Aortic smooth muscle cell (primary cell): ENCODE data around the gene SRD5A3. TPM values are rescaled to one million over a fixed set of nuclear protein-coding genes. Genes with fewer than 3 reads are reported as not detected.

Experiments used
- total RNA-seq: library from RNA; depleted of rRNA; stranded (reverse); fragments of >200 nt; gene quantifications from 2 replicates; pipeline ENCODE4 v1.2.3, GENCODE V29; 2014

SRD5A3 gene
- 7.3 and 12.9 TPM in 2 replicates for total RNA-seq

GRCh38 chr4:55345980-55346850, at the start of gene SRD5A3:
Gene SRD5A3, plus strand, starts transcription at chr4:55346242. Its CDS starts 95 bp downstream, at chr4:55346337.

GRCh38 chr4:55395529-55396307, 49.7 kb downstream of the SRD5A3 start, which contains the start of gene TMEM165:
Gene TMEM165, plus strand, starts transcription at chr4:55395957. Its CDS starts 233 bp downstream, at chr4:55396190.

Other genes starting within 250 kb of the SRD5A3 start
- 15.1 and 18.2 TPM in 2 replicates for gene KDR, start 220.6 kb upstream of the SRD5A3 start, total RNA-seq
- gene TMEM165, start 49.7 kb downstream of the SRD5A3 start, total RNA-seq = 121 and 150 TPM in 2 replicates
- 17.6 and 20.5 TPM in 2 replicates for gene CLOCK, start 200.7 kb downstream of the SRD5A3 start, total RNA-seq
- not detected in 2 replicates for gene PDCL2, start 246.0 kb downstream of the SRD5A3 start, total RNA-seq